ENCODE data around the gene PRKG1. TPM values are rescaled to one million over a fixed set of nuclear protein-coding genes. Genes with fewer than 3 reads are reported as not detected.

Gene PRKG1
- total and polyA plus RNA-seq, 2 of the 4 experiments (the other 2 are of a cell fraction) = 3.5 to 18.3 TPM

GRCh38 chr10:52100011-52100547 is 1025.8 kb downstream of the PRKG1 start:
- H3K23ac ChIP-seq (ENCODE audit: low read depth, low read length) = no peak overlapping the region
- H2BK15ac ChIP-seq (ENCODE audit: low read depth, low read length) = no peak overlapping the region
- no peaks in the 10 kb centered on the region; the same call in 1 of the 2 replicates for H3K9me1 ChIP-seq (ENCODE audit: insufficient read depth, low read length)
- no peak overlapping the region for H2AFZ ChIP-seq (replicated peaks; ENCODE audit: low read length, poor library complexity)
- no peak overlapping the region for H2BK120ac ChIP-seq (ENCODE audit: low read depth, low read length)
- no peaks in the 10 kb centered on the region for H3K36me3 ChIP-seq (ENCODE audit: control insufficient read depth, insufficient read depth, low read length)
- intact Hi-C loops (cut with micrococcal nuclease) = no loop called here
- H3K14ac ChIP-seq (replicated peaks; ENCODE audit: low read depth, low read length) = no peak overlapping the region
- in situ Hi-C loops (cut with MboI; ENCODE audit: low sequenced_read_pairs) = no loop called here
- no peak overlapping the region for H4K5ac ChIP-seq (ENCODE audit: low read depth, low read length)
- no TSS peak for BruUV-seq (replicated peaks)
- no peaks in the 10 kb centered on the region for H3K27me3 ChIP-seq (ENCODE audit: control insufficient read depth, insufficient read depth, low read length)
- 50% methylated on average over 2 of the region's 6 CpGs; no CpG with 5 or more reads in 1 of the 2 experiments for WGBS, 2 experiments (ENCODE audit: extremely low coverage in 2 of 2, insufficient read length in 1 of 2)
- no peaks in the 10 kb centered on the region for H3K4me1 ChIP-seq (ENCODE audit: control insufficient read depth, insufficient read depth, low read length)
- ChIA-PET CTCF (no interaction called here), POLR2A (ENCODE audit: unreplicated experiment) (no interaction called here)
- ATAC-seq (ENCODE audit: low read depth) (no peak), DNase-seq (no peak)
- H2AK5ac ChIP-seq (ENCODE audit: low read depth, low read length) = no peak overlapping the region
- H3K9ac ChIP-seq (ENCODE audit: low read depth, low read length) = no peak overlapping the region
- no peaks in the 10 kb centered on the region for H4K20me1 ChIP-seq (ENCODE audit: insufficient read depth, low read length)
- no peak overlapping the region for H3K4me2 ChIP-seq (ENCODE audit: low read depth, low read length)
- dilution Hi-C loops (cut with HindIII; ENCODE audit: low sequenced_read_pairs, unreplicated experiment) = no loop called here
- no peak overlapping the region for H3K27ac ChIP-seq (ENCODE audit: insufficient read depth, low read length)
- H3K56ac ChIP-seq (ENCODE audit: extremely low read depth, insufficient read depth, low read length) = no peak overlapping the region
- no peaks in the 10 kb centered on the region for H3K9me3 ChIP-seq (ENCODE audit: control insufficient read depth, insufficient read depth, low read length)
- H4K91ac ChIP-seq (ENCODE audit: insufficient read depth, low read depth, low read length) = no peak overlapping the region
- no peak overlapping the region for H4K8ac ChIP-seq (ENCODE audit: low read depth in 2 of 2, low read length in 2 of 2)
- H2AK9ac ChIP-seq (replicated peaks; ENCODE audit: low read depth, low read length, poor library complexity) = no peak overlapping the region
- no peak overlapping the region for H3K18ac ChIP-seq (ENCODE audit: low read depth, low read length)
- no peak overlapping the region for H2BK5ac ChIP-seq (ENCODE audit: low read depth, low read length, poor library complexity, severe bottlenecking)
- no peak overlapping the region for H3K4me3 ChIP-seq (ENCODE audit: insufficient read depth, low read depth, low read length)
- TF ChIP-seq BHLHE40 (IDR thresholded peaks at IDR 0.05; ENCODE audit: low read depth, low read length) (no peak), SMC3 (IDR thresholded peaks at IDR 0.05; ENCODE audit: low read depth, low read length) (no peak), MAFK (IDR thresholded peaks at IDR 0.05; ENCODE audit: low read depth, low read length) (no peak), MXI1 (IDR thresholded peaks at IDR 0.05; ENCODE audit: borderline replicate concordance, low read depth, low read length) (no peak), POLR2A (IDR thresholded peaks at IDR 0.05; ENCODE audit: low read depth, low read length) (no peak), RFX5 (IDR thresholded peaks at IDR 0.05; ENCODE audit: low read depth, low read length) (no peak), RAD21 (IDR thresholded peaks at IDR 0.05; ENCODE audit: low read length) (no peak), CHD1 (IDR thresholded peaks at IDR 0.05; ENCODE audit: low read depth, low read length) (no peak), ELK1 (IDR thresholded peaks at IDR 0.05; ENCODE audit: borderline replicate concordance, low read depth, low read length) (no peak)
- no peak overlapping the region for H2BK20ac ChIP-seq (ENCODE audit: low read depth, low read length)
- H3K79me1 ChIP-seq (ENCODE audit: low read depth in 1 of 2, low read length in 2 of 2) = no peaks in the 10 kb centered on the region
- no peak overlapping the region for H3K4ac ChIP-seq (ENCODE audit: low read depth, low read length)
